Measurements from ENCODE around the gene MEF2D. TPM values are rescaled to one million over a fixed set of nuclear protein-coding genes. Genes with fewer than 3 reads are reported as not detected.

MEF2D gene
- total and polyA plus RNA-seq, 2 experiments from 2014 or later: 35.1 to 64.6 TPM

GRCh38 chr1:156509424-156510034 is 9.0 kb upstream of the MEF2D start:
- peaks cover 22% of the 10 kb centered on the region for H3K4me1 ChIP-seq (ENCODE audit: low read depth)
- no peak overlapping the region for H3K4me3 ChIP-seq
- no peaks in the 10 kb centered on the region for H3K36me3 ChIP-seq
- H3K9me3 ChIP-seq (ENCODE audit: low read depth): no peaks in the 10 kb centered on the region
- H3K27me3 ChIP-seq: no peaks in the 10 kb centered on the region
- TF ChIP-seq CTCF (IDR thresholded peaks at IDR 0.05; ENCODE audit: low read depth, low read length): no peak
- DNase-seq (ENCODE audit: low read depth in 1 of 2, low spot score in 1 of 2): no peak
- H3K27ac ChIP-seq: peak overlapping the region; percentile 71

GRCh38 chr1:156508955-156509234 is 8.3 kb upstream of the MEF2D start:
- Histone ChIP-seq H3K27me3 (no peaks in the 10 kb centered on the region), H3K4me1 (ENCODE audit: low read depth) (peaks cover 29% of the 10 kb centered on the region), H3K4me3 (no peak overlapping the region), H3K27ac (peak overlapping the region; percentile 71), H3K36me3 (no peaks in the 10 kb centered on the region), H3K9me3 (ENCODE audit: low read depth) (no peaks in the 10 kb centered on the region)
- TF ChIP-seq CTCF (IDR thresholded peaks at IDR 0.05; ENCODE audit: low read depth, low read length): no peak
- DNase-seq (ENCODE audit: low read depth in 1 of 2, low spot score in 1 of 2): no peak

DNA sequence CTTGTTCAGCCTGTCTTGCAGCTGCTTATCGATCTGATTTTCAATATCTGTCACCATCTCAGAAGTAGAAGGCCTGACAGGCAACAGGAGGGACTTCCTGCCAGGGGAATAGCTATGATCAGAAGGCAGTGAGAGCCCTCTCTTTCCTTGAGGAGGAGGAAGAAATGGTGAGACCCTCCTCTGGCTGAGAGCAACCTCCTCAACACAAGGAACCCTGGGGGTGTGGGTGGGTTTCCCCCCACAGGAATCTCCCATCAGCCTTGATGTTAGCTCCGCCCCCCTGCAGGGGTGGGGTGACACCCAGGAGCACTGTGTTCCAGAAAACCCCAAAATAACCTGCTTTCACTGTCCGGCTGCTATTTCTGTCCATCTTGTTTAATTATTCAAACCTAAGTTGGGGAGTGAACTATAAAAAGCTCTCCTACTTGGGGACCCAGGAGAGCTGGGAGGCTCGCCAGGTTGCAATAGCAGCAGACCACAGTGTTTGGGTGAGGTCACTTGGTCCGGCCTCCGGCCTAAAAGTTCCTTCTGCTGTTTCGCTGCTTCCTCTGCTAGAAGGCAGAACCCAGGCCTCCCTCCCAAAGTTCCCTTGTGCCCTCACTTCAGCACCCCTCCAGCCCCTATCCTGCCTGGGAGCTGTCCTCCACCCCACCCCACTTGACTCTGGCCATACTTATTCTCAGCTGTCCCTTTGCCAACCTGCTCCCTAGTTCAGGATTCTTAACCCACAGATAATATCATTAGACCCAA is 7.8 kb upstream of the MEF2D start:
- Histone ChIP-seq H3K27ac (peak overlapping the region; percentile 71), H3K4me1 (ENCODE audit: low read depth) (peaks cover 34% of the 10 kb centered on the region), H3K36me3 (no peaks in the 10 kb centered on the region), H3K4me3 (no peak overlapping the region), H3K9me3 (ENCODE audit: low read depth) (no peaks in the 10 kb centered on the region), H3K27me3 (no peaks in the 10 kb centered on the region)
- peak in 1 of 2 donors; percentile 27 for DNase-seq (ENCODE audit: low read depth in 1 of 2, low spot score in 1 of 2)
- TF ChIP-seq CTCF (IDR thresholded peaks at IDR 0.05; ENCODE audit: low read depth, low read length): no peak

DNA sequence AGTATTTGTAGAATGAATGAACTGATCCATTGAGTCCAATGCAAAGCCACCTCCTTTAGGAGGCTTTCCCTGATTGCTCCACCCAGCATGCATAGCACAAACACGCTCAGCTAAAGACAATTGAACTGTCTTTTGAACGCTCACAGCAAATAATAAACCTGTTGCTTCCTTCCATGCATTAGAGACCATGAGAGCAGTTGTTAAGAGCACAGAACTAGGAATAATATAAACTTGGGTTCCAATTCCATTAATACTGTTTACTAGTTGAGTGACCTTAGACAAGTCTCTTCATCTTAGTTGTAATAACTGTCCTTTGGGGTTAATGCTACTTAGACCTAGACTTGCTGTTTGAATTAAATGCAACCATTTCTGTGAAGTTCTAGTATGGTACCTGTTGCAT is 5.9 kb upstream of the MEF2D start:
- TF ChIP-seq CTCF (IDR thresholded peaks at IDR 0.05; ENCODE audit: low read depth, low read length): no peak
- H3K9me3 ChIP-seq (ENCODE audit: low read depth): no peaks in the 10 kb centered on the region
- no peak for DNase-seq (ENCODE audit: low read depth in 1 of 2, low spot score in 1 of 2)
- H3K27me3 ChIP-seq: no peaks in the 10 kb centered on the region
- peaks cover 53% of the 10 kb centered on the region for H3K4me1 ChIP-seq (ENCODE audit: low read depth)
- no peaks in the 10 kb centered on the region for H3K36me3 ChIP-seq
- no peak overlapping the region for H3K4me3 ChIP-seq
- no peak overlapping the region for H3K27ac ChIP-seq

DNA sequence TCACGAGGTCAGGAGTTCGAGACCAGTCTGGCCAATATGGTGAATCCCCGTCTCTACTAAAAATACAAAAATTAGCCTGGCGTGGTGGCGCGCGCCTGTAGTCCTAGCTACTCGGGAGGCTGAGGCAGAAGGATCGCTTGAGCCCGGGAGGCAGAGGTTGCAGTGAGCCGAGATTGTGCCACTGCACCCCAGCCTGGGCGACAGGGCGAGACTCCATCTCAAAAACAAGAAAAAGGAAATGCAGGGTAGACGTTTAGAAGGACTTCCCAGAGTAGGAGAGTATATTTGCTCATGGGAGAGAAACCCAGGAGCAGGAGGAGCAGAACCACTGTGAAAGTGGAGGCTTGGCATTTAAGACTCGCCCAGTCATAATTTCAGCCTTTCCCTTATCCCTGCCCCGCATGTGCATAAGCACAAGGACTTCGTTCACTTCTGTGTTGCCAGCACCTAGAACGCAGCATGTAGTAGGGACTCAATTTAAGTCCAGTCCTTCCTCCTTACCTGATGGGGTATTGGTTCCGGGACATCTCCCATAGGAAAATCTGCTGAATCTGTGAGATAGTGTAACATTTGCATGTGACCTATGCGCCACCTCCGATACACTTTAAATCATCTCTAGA is 5.2 kb upstream of the MEF2D start:
- H3K27me3 ChIP-seq: no peaks in the 10 kb centered on the region
- H3K4me1 ChIP-seq (ENCODE audit: low read depth): peaks cover 54% of the 10 kb centered on the region
- no peak for TF ChIP-seq CTCF (IDR thresholded peaks at IDR 0.05; ENCODE audit: low read depth, low read length)
- H3K4me3 ChIP-seq: no peak overlapping the region
- no peaks in the 10 kb centered on the region for H3K36me3 ChIP-seq
- H3K9me3 ChIP-seq (ENCODE audit: low read depth): no peaks in the 10 kb centered on the region
- H3K27ac ChIP-seq: peak overlapping the region; percentile 99
- DNase-seq (ENCODE audit: low read depth in 1 of 2, low spot score in 1 of 2): no peak

Data from cardiac muscle cell (in vitro differentiated cells and primary cell).